Measurements from ENCODE around the gene BPIFB2.

The BPIFB2 gene

GRCh38 chr20:33061658-33062028 is 54.1 kb downstream of the BPIFB2 start:
- TF ChIP-seq, protein P1, sequence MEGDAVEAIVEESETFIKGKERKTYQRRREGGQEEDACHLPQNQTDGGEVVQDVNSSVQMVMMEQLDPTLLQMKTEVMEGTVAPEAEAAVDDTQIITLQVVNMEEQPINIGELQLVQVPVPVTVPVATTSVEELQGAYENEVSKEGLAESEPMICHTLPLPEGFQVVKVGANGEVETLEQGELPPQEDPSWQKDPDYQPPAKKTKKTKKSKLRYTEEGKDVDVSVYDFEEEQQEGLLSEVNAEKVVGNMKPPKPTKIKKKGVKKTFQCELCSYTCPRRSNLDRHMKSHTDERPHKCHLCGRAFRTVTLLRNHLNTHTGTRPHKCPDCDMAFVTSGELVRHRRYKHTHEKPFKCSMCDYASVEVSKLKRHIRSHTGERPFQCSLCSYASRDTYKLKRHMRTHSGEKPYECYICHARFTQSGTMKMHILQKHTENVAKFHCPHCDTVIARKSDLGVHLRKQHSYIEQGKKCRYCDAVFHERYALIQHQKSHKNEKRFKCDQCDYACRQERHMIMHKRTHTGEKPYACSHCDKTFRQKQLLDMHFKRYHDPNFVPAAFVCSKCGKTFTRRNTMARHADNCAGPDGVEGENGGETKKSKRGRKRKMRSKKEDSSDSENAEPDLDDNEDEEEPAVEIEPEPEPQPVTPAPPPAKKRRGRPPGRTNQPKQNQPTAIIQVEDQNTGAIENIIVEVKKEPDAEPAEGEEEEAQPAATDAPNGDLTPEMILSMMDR (IDR thresholded peaks at IDR 0.05; ENCODE audit: low read depth, low read length), result no peak
- no peak for DNase-seq (ENCODE audit: extremely low read depth, low read depth)

- no peak for DNase-seq (ENCODE audit: extremely low read depth, low read depth)
- TF ChIP-seq, protein P1 (IDR thresholded peaks at IDR 0.05; ENCODE audit: low read depth, low read length), result no peak
These were observed 54.8 kb downstream of the BPIFB2 start for GRCh38 chr20:33062105-33062824.

DNA sequence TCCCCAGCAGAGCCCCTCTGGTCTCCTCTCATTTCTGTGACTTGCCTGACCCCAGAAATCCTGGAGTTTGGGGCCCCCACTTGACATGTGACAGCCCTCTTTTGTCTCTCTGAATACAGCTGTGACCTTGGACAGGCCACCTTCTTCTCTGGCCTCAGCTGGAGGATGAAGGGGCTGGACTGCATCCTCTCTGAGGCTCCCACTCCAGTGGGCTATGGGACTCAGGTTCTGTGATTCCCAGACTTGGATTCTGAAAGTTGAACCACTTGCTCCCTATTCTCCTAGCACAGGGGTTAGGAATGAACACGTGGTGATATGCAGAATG is 55.3 kb downstream of the BPIFB2 start:
- no peak for DNase-seq (ENCODE audit: extremely low read depth, low read depth)
- TF ChIP-seq, protein P1 (IDR thresholded peaks at IDR 0.05; ENCODE audit: low read depth, low read length), result no peak

DNA sequence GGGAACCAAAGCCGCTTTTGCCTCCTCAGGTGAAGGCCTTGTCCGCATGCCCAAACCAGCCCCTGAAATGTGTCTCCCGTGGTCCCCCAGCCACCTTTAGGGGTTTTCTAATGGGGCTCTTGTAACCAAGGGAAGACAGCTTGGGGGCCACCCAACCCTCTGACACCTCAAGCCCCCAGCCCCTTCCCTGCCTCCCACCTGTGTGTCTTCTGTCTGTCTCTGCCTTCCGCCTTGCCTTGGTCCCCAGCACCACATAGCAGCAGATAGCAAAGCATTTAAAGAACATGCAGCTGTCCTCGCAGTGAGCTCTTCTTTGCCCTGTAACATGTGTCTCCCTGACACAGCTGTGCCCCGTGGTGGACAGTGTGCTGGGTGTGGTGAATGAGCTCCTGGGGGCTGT is 55.8 kb downstream of the BPIFB2 start:
- TF ChIP-seq, protein P1 (IDR thresholded peaks at IDR 0.05; ENCODE audit: low read depth, low read length), result no peak
- no peak for DNase-seq (ENCODE audit: extremely low read depth, low read depth)

DNA sequence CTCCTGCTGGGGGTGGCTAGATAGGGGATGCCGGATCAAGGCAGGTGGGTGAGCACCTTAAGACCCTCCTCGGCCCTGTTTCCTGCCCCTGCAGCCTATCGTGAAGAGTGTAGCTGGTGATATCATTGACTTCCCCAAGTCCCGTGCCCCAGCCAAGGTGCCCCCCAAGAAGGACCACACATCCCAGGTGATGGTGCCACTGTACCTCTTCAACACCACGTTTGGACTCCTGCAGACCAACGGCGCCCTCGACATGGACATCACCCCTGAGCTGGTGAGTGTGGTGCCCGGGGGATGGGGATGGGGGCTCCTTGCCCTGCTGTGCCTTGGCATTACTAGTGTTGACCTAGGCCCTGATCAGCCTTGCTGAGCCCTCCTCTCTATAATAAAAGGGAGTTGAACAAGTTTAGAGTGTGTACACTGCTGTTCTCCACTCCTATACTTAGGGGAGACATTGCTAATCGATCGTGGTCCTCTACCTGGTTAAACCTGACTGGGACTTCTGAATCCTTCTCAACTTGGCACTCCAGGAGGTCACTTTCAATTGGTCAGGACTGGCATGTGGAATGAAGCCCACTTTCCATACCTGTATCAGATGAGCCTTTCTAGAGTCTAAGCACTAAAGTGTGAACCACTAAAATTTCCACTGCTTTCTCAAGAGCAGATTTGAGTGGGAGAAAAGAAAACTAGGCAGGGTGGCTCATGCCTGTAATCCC is 57.2 kb downstream of the BPIFB2 start:
- DNase-seq (ENCODE audit: extremely low read depth, low read depth), result no peak
- TF ChIP-seq, protein P1 (IDR thresholded peaks at IDR 0.05; ENCODE audit: low read depth, low read length), result no peak

DNA sequence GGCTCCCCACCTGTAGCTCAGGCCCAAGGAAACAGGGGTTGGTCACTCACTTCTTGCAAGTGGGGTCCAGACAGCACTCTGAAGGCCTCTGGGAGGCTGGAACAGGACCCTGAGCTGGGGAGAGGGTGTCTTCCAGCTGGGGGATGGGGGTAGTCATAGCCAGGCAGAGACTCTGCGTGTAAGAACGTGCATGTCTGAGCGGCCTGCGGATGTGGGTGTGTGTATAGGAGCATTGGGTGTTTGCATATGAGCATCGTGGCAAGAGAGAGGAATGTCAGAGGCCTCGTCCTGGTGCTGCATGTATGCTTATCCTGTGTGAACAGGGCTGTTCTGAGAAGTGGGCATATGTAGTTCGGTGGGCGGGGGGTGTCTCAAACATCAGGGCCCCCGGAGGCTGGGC is 58.3 kb downstream of the BPIFB2 start:
- TF ChIP-seq, protein P1 (IDR thresholded peaks at IDR 0.05; ENCODE audit: low read depth, low read length), result no peak
- DNase-seq (ENCODE audit: extremely low read depth, low read depth), result no peak

GRCh38 chr20:33067806-33068205 is 60.3 kb downstream of the BPIFB2 start:
- TF ChIP-seq, protein P1 (IDR thresholded peaks at IDR 0.05; ENCODE audit: low read depth, low read length), result no peak
- DNase-seq (ENCODE audit: extremely low read depth, low read depth), result no peak

All from AG09319 (cell line).